Thyroid gland (tissue), 4 donors: ENCODE data around the gene FAM217A.

Experiments
- CTCF ChIP-seq, 6 experiments: fragments of 200-600 bp in 3 of 6; fragments of 450-650 bp in 3 of 6; sonication (generic) in 3 of 6; IDR thresholded peaks; one replicate each; pipeline ENCODE4 v1.5.1; 2016 to 2019; ENCODE audit warnings: antibody characterized with exemption in 6 of 6, mild to moderate bottlenecking in 2 of 6, inconsistent platforms in 1 of 6, moderate library complexity in 1 of 6
- POLR2A ChIP-seq, 2 donors: fragments of 450-650 bp; IDR thresholded peaks; one replicate each; pipeline ENCODE4 v1.6.1; 2017; ENCODE audit warnings: antibody characterized with exemption in 2 of 2, mild to moderate bottlenecking in 2 of 2, moderate library complexity in 1 of 2

DNA sequence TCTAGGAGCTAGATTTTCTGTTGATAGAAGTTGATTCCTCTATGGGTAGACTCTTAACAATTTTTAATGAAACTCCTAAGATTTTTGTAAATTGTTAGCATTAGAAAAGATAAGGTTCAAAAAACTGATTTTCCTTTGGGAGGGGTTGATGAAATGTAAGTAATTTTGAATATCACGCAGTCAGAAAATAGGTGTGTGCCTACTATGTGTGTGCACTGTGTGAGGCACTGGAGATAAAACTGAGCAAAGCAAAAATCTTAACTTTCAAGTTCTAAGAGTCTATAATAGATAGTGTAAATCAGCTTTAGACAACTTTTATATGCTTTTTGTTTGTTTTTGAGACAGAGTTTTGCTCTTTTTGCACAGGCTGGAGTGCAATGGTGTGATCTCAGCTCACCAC lies 53.3 kb downstream of the FAM217A start:
- TF ChIP-seq POLR2A (IDR thresholded peaks at IDR 0.05) = no peak
- no peak for TF ChIP-seq CTCF (IDR thresholded peaks at IDR 0.05)
